GM23338 (cell line): ENCODE measurements around the gene PLA2G6. TPM values are rescaled to one million over a fixed set of nuclear protein-coding genes. Genes with fewer than 3 reads are reported as not detected.

Experiments
- ATAC-seq: fragments of 200-7000 bp; cut with Tn5 transposase; 3 replicates; pipeline ENCODE4 v1.9.1; 2020
- DNase-seq: peaks from one replicate; pipeline ENCODE4 v3.0.0-alpha.2; 2015; ENCODE audit warnings: low spot score
- H2AFZ ChIP-seq: fragments of 200-600 bp; sonication (generic); 2 replicates; pipeline ENCODE4 v1.8.0; 2016; ENCODE audit warnings: antibody characterized with exemption, mild to moderate bottlenecking, moderate library complexity
- H3F3A ChIP-seq: fragments of 200-600 bp; sonication (generic); replicated peaks from 2 replicates; pipeline ENCODE4 v1.8.0; 2017; ENCODE audit warnings: antibody characterized with exemption, mixed run types, low read depth
- H3K27ac ChIP-seq: fragments of 200-600 bp; sonication (generic); 2 replicates; pipeline ENCODE4 v1.6.1; 2016; ENCODE audit warnings: low read depth
- H3K27me3 ChIP-seq: fragments of 200-600 bp; sonication (generic); 2 replicates; pipeline ENCODE4 v1.8.0; 2016; ENCODE audit warnings: mild to moderate bottlenecking, mixed run types, moderate library complexity; ENCODE audit not compliant: insufficient read depth
- H3K36me3 ChIP-seq: fragments of 200-600 bp; sonication (generic); 2 replicates; pipeline ENCODE4 v1.8.0; 2016; ENCODE audit warnings: mild to moderate bottlenecking; ENCODE audit not compliant: insufficient read depth
- H3K4me1 ChIP-seq: fragments of 200-600 bp; sonication (generic); 2 replicates; pipeline ENCODE4 v1.8.0; 2016; ENCODE audit warnings: mild to moderate bottlenecking, moderate library complexity; ENCODE audit not compliant: insufficient read depth
- H3K4me2 ChIP-seq: fragments of 200-600 bp; sonication (generic); 2 replicates; pipeline ENCODE4 v1.7.1; 2017; ENCODE audit warnings: mixed run types
- H3K4me3 ChIP-seq: fragments of 200-600 bp; sonication (generic); 2 replicates; pipeline ENCODE4 v1.6.1; 2016; ENCODE audit warnings: mixed run types
- H3K79me2 ChIP-seq: fragments of 200-600 bp; sonication (generic); replicated peaks from 2 replicates; pipeline ENCODE4 v1.8.0; 2017; ENCODE audit warnings: mild to moderate bottlenecking; ENCODE audit not compliant: insufficient read depth
- H3K9me2 ChIP-seq: fragments of 200-600 bp; sonication (generic); 2 replicates; pipeline ENCODE4 v1.8.0; 2017; ENCODE audit not compliant: insufficient read depth
- H4K20me1 ChIP-seq: fragments of 200-600 bp; sonication (generic); replicated peaks from 2 replicates; pipeline ENCODE4 v1.8.0; 2017; ENCODE audit warnings: mild to moderate bottlenecking; ENCODE audit not compliant: insufficient read depth
- H3K27ac Mint-ChIP-seq: 2 replicates; pipeline ENCODE4 v1.8.0; 2020; ENCODE audit warnings: inconsistent platforms, mild to moderate bottlenecking, moderate library complexity, mixed read lengths
- H3K27me3 Mint-ChIP-seq: 3 replicates; pipeline ENCODE4 v1.8.0; 2022; ENCODE audit warnings: low read depth, mild to moderate bottlenecking, moderate library complexity, mixed read lengths, inconsistent platforms; ENCODE audit not compliant: insufficient read depth, poor library complexity
- H3K36me3 Mint-ChIP-seq: 3 replicates; pipeline ENCODE4 v1.8.0; 2021; ENCODE audit warnings: low read depth, mild to moderate bottlenecking, inconsistent platforms, moderate library complexity, mixed read lengths
- H3K4me1 Mint-ChIP-seq: 3 replicates; pipeline ENCODE4 v1.8.0; 2020; ENCODE audit warnings: mild to moderate bottlenecking, inconsistent platforms, mixed read lengths
- H3K4me3 Mint-ChIP-seq: 3 replicates; pipeline ENCODE4 v1.8.0; 2021; ENCODE audit warnings: moderate library complexity, mild to moderate bottlenecking, inconsistent platforms, mixed read lengths
- H3K9me3 Mint-ChIP-seq: 3 replicates; pipeline ENCODE4 v1.8.0; 2020; ENCODE audit warnings: moderate library complexity, mild to moderate bottlenecking, inconsistent platforms, mixed read lengths
- CREB1 ChIP-seq: fragments of 250-450 bp; sonication (Bioruptor Pico); IDR thresholded peaks from 2 replicates; pipeline ENCODE4 v1.5.0; 2020; ENCODE audit warnings: low read depth, mild to moderate bottlenecking, moderate library complexity
- CTCF ChIP-seq, 2 experiments: fragments of 200-600 bp in 1 of 2; sonication (generic) in 1 of 2; conservative IDR thresholded peaks; 2 replicates each; pipeline versions ENCODE4 v1.5.1 to v1.6.1; 2016 to 2017; ENCODE audit warnings: antibody characterized with exemption in 2 of 2, low read depth in 2 of 2, mild to moderate bottlenecking in 2 of 2, moderate library complexity in 1 of 2
- EZH2 ChIP-seq: fragments of 200-600 bp; sonication (generic); IDR thresholded peaks from one replicate; pipeline ENCODE4 v1.8.0; 2017; ENCODE audit warnings: antibody characterized with exemption, mild to moderate bottlenecking, low read depth; ENCODE audit not compliant: unreplicated experiment
- EZH2phosphoT487 ChIP-seq: fragments of 200-600 bp; sonication (generic); IDR thresholded peaks from one replicate; pipeline ENCODE4 v1.8.1; 2018; ENCODE audit warnings: antibody characterized with exemption; ENCODE audit not compliant: unreplicated experiment
- JUNB ChIP-seq: IDR thresholded peaks from one replicate; pipeline ENCODE4 v1.6.1; 2016; ENCODE audit warnings: antibody characterized with exemption; ENCODE audit not compliant: unreplicated experiment
- NANOG ChIP-seq: IDR thresholded peaks from 2 replicates; pipeline ENCODE4 v1.6.1; 2016; ENCODE audit warnings: antibody characterized with exemption, borderline replicate concordance
- POLR2AphosphoS5 ChIP-seq: IDR thresholded peaks from 2 replicates; pipeline ENCODE4 v1.6.1; 2016; ENCODE audit warnings: antibody characterized with exemption, low read depth
- REST ChIP-seq: IDR thresholded peaks from one replicate; pipeline ENCODE4 v1.6.1; 2018; ENCODE audit warnings: antibody characterized with exemption; ENCODE audit not compliant: unreplicated experiment
- STAT1 ChIP-seq: IDR thresholded peaks from one replicate; pipeline ENCODE4 v1.6.1; 2016; ENCODE audit warnings: antibody characterized with exemption; ENCODE audit not compliant: unreplicated experiment
- ZNF114 ChIP-seq: fragments of 250-450 bp; sonication (Bioruptor Pico); IDR thresholded peaks from 2 replicates; pipeline ENCODE4 v1.5.0; 2020; ENCODE audit warnings: mild to moderate bottlenecking, moderate library complexity
- ZNF331 ChIP-seq: fragments of 250-450 bp; sonication (Bioruptor Pico); IDR thresholded peaks from 2 replicates; pipeline ENCODE4 v1.5.0; 2020; ENCODE audit warnings: low read depth, mild to moderate bottlenecking, moderate library complexity
- polyA plus RNA-seq: library from polyadenylated mRNA; unstranded; fragments of >200 nt; fragmentation: Nextera tagmentation; extraction: Ambion mirVana; gene quantifications from 2 replicates; pipeline ENCODE4 v1.2.1, GENCODE V29; 2016
- total RNA-seq: library from RNA; depleted of rRNA; stranded (reverse); fragments of >200 nt; shearing (Covaris generic); gene quantifications from 2 replicates; pipeline ENCODE4 v1.2.3, GENCODE V29; 2014
- TF ChIP-seq, protein P1 (sequence below): fragments of 250-450 bp; sonication (Bioruptor Pico); IDR thresholded peaks from 2 replicates; pipeline ENCODE4 v1.5.0; 2020; ENCODE audit warnings: mild to moderate bottlenecking, moderate library complexity
- TF ChIP-seq, protein P2 (sequence below): IDR thresholded peaks from 2 replicates; pipeline ENCODE4 v1.6.1; 2016; ENCODE audit warnings: antibody characterized with exemption

Gene PLA2G6
- total and polyA plus RNA-seq, 2 experiments from 2014 or later, result 4.5 to 12.6 TPM

- 0 out of 2 replicates have a peak overlapping the region, but pooled peaks have one; percentile 49 for H3K27ac Mint-ChIP-seq
- no peak overlapping the region for H2AFZ ChIP-seq
- H3K4me3 ChIP-seq, result peak overlapping the region; percentile 61
- peaks cover 38% of the 10 kb centered on the region for H3K4me1 Mint-ChIP-seq
- H3K79me2 ChIP-seq, result no peaks in the 10 kb centered on the region
- DNase-seq, result no peak
- peaks cover 22% of the 10 kb centered on the region for H3K27me3 ChIP-seq
- H3K9me3 Mint-ChIP-seq, result peaks cover 3% of the 10 kb centered on the region; the same call in 1 of the 3 replicates
- H3K4me3 Mint-ChIP-seq, result peak overlapping the region; percentile 65
- H3K4me2 ChIP-seq, result peak overlapping the region; percentile 87
- H3F3A ChIP-seq, result 0 out of 2 replicates have a peak, but pooled peaks cover 25% of the 10 kb centered on the region
- H3K4me1 ChIP-seq, result peaks cover 25% of the 10 kb centered on the region
- H3K36me3 Mint-ChIP-seq, result peaks cover 5% of the 10 kb centered on the region
- H3K36me3 ChIP-seq, result no peaks in the 10 kb centered on the region
- peaks cover 39% of the 10 kb centered on the region for H3K27me3 Mint-ChIP-seq
- no peak for ATAC-seq
- H3K9me2 ChIP-seq, result no peaks in the 10 kb centered on the region
- peak overlapping the region; percentile 45; the same call in 1 of the 2 replicates for H3K27ac ChIP-seq
- no peak for TF ChIP-seq REST
- no peak for TF ChIP-seq ZNF331 (CRISPR knock-in tag)
- TF ChIP-seq STAT1, result no peak
- TF ChIP-seq POLR2AphosphoS5, result no peak
- TF ChIP-seq CTCF (conservative IDR thresholded peaks at IDR 0.05; ENCODE audit: low read depth in 2 of 2), result no peak
- TF ChIP-seq JUNB, result no peak
- no peak for TF ChIP-seq NANOG
- TF ChIP-seq ZNF114 (CRISPR knock-in tag), result no peak
- TF ChIP-seq EZH2, result no peak
- TF ChIP-seq, protein P1, sequence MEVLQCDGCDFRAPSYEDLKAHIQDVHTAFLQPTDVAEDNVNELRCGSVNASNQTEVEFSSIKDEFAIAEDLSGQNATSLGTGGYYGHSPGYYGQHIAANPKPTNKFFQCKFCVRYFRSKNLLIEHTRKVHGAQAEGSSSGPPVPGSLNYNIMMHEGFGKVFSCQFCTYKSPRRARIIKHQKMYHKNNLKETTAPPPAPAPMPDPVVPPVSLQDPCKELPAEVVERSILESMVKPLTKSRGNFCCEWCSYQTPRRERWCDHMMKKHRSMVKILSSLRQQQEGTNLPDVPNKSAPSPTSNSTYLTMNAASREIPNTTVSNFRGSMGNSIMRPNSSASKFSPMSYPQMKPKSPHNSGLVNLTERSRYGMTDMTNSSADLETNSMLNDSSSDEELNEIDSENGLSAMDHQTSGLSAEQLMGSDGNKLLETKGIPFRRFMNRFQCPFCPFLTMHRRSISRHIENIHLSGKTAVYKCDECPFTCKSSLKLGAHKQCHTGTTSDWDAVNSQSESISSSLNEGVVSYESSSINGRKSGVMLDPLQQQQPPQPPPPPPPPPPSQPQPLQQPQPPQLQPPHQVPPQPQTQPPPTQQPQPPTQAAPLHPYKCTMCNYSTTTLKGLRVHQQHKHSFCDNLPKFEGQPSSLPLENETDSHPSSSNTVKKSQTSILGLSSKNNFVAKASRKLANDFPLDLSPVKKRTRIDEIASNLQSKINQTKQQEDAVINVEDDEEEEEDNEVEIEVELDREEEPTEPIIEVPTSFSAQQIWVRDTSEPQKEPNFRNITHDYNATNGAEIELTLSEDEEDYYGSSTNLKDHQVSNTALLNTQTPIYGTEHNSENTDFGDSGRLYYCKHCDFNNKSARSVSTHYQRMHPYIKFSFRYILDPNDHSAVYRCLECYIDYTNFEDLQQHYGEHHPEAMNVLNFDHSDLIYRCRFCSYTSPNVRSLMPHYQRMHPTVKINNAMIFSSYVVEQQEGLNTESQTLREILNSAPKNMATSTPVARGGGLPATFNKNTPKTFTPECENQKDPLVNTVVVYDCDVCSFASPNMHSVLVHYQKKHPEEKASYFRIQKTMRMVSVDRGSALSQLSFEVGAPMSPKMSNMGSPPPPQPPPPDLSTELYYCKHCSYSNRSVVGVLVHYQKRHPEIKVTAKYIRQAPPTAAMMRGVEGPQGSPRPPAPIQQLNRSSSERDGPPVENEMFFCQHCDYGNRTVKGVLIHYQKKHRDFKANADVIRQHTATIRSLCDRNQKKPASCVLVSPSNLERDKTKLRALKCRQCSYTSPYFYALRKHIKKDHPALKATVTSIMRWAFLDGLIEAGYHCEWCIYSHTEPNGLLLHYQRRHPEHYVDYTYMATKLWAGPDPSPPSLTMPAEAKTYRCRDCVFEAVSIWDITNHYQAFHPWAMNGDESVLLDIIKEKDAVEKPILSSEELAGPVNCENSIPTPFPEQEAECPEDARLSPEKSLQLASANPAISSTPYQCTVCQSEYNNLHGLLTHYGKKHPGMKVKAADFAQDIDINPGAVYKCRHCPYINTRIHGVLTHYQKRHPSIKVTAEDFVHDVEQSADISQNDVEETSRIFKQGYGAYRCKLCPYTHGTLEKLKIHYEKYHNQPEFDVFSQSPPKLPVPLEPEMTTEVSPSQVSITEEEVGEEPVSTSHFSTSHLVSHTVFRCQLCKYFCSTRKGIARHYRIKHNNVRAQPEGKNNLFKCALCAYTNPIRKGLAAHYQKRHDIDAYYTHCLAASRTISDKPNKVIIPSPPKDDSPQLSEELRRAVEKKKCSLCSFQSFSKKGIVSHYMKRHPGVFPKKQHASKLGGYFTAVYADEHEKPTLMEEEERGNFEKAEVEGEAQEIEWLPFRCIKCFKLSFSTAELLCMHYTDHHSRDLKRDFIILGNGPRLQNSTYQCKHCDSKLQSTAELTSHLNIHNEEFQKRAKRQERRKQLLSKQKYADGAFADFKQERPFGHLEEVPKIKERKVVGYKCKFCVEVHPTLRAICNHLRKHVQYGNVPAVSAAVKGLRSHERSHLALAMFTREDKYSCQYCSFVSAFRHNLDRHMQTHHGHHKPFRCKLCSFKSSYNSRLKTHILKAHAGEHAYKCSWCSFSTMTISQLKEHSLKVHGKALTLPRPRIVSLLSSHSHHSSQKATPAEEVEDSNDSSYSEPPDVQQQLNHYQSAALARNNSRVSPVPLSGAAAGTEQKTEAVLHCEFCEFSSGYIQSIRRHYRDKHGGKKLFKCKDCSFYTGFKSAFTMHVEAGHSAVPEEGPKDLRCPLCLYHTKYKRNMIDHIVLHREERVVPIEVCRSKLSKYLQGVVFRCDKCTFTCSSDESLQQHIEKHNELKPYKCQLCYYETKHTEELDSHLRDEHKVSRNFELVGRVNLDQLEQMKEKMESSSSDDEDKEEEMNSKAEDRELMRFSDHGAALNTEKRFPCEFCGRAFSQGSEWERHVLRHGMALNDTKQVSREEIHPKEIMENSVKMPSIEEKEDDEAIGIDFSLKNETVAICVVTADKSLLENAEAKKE (CRISPR knock-in tag), result no peak
- TF ChIP-seq, protein P2, sequence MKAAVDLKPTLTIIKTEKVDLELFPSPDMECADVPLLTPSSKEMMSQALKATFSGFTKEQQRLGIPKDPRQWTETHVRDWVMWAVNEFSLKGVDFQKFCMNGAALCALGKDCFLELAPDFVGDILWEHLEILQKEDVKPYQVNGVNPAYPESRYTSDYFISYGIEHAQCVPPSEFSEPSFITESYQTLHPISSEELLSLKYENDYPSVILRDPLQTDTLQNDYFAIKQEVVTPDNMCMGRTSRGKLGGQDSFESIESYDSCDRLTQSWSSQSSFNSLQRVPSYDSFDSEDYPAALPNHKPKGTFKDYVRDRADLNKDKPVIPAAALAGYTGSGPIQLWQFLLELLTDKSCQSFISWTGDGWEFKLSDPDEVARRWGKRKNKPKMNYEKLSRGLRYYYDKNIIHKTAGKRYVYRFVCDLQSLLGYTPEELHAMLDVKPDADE, result no peak
- no peak for TF ChIP-seq CREB1
- no peak for TF ChIP-seq EZH2phosphoT487
- H4K20me1 ChIP-seq, result peaks cover 7% of the 10 kb centered on the region; the same call in 1 of the 2 replicates
Measured at GRCh38 chr22:38215156-38216038, 33.8 kb upstream of the PLA2G6 start.
